ENCODE data around the gene LIPK.
"Not testable (repeated sequence)": the region's sequence is repeated elsewhere in the genome, so short reads cannot be mapped to it uniquely, and the experiment has no call there.

LIPK gene, protein sequence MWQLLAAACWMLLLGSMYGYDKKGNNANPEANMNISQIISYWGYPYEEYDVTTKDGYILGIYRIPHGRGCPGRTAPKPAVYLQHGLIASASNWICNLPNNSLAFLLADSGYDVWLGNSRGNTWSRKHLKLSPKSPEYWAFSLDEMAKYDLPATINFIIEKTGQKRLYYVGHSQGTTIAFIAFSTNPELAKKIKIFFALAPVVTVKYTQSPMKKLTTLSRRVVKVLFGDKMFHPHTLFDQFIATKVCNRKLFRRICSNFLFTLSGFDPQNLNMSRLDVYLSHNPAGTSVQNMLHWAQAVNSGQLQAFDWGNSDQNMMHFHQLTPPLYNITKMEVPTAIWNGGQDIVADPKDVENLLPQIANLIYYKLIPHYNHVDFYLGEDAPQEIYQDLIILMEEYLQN

DNA sequence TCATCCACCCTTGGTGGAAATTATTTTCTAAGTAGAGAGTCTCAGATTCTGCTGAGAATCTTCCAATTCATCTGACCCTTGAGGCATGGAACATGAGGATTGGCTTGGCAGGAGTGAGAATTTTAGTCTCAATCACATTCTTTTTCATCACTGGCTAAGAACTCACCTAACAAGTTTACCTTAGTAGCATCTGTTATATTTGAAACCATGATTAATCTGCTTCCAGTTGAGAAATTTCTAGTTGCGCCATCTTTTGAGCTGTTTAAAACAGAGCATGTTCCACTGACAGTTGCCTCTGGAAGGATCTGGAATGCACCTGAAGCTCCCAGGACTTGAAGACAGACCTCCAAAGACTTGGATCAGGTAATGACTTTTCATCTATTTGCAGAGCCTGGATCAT, at the start of gene LIPK:
TSS of gene LIPK (plus strand) at position 292 of the 400 bp plus-strand sequence. CDS start 18,295 bp downstream, outside the sequence.
- H3K9me3 ChIP-seq (ENCODE audit: control insufficient read depth in 1 of 2, low read length in 2 of 2): no peaks in the 10 kb centered on the region
- H3K27ac ChIP-seq (ENCODE audit: low read depth, low read length): no peak within 1 kb of the TSS

DNA sequence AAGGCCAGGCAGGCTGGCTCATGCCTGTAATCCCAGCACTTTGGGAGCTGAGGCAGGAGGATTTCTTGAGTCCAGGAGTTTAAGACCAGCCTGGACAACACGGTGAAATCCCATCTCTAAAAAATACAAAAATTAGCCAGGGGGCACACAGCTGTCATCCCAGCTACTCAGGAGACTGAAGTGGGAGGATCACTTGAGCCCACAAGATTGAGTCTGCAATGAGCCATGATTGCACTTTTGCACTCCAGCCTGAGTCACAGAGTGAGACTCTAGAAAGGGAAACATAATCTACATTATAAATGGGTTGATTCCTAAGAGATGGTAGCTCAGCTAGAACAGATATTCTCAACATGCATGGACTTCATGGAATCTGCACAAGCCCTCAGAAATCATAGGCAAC, 48.1 kb upstream of the LIPK start:
- H3K4me3 ChIP-seq (ENCODE audit: low read depth in 1 of 2, low read length in 2 of 2): no peak overlapping the region
- H3K27ac ChIP-seq (ENCODE audit: low read depth, low read length): no peak overlapping the region
- no peaks in the 10 kb centered on the region for H3K4me1 ChIP-seq (ENCODE audit: control insufficient read depth in 1 of 2, insufficient read depth in 2 of 2, low read length in 2 of 2)
- no peaks in the 10 kb centered on the region for H3K9me3 ChIP-seq (ENCODE audit: control insufficient read depth in 1 of 2, low read length in 2 of 2)
- no peak overlapping the region for H3K9ac ChIP-seq (ENCODE audit: low read depth in 1 of 2, low read length in 2 of 2)
- H3K36me3 ChIP-seq (ENCODE audit: control insufficient read depth in 1 of 2, insufficient read depth in 2 of 2, low read length in 2 of 2): no peaks in the 10 kb centered on the region
- H3K27me3 ChIP-seq (ENCODE audit: control insufficient read depth in 1 of 2, insufficient read depth in 2 of 2, low read length in 2 of 2): no peaks in the 10 kb centered on the region

More for the DNA sequence above, at the start of gene LIPK:
- H3K4me1 ChIP-seq (ENCODE audit: control insufficient read depth in 1 of 2, insufficient read depth in 2 of 2, low read length in 2 of 2): peaks cover 6 to 11% of the 10 kb centered on the region in 2 donors
- no peak within 1 kb of the TSS for H3K4me3 ChIP-seq (ENCODE audit: low read depth in 1 of 2, low read length in 2 of 2)
- H3K9ac ChIP-seq (ENCODE audit: low read depth in 1 of 2, low read length in 2 of 2): no peak within 1 kb of the TSS
- H3K36me3 ChIP-seq (ENCODE audit: control insufficient read depth in 1 of 2, insufficient read depth in 2 of 2, low read length in 2 of 2): no peaks in the 10 kb centered on the region
- no peaks in the 10 kb centered on the region for H3K27me3 ChIP-seq (ENCODE audit: control insufficient read depth in 1 of 2, insufficient read depth in 2 of 2, low read length in 2 of 2)

DNA sequence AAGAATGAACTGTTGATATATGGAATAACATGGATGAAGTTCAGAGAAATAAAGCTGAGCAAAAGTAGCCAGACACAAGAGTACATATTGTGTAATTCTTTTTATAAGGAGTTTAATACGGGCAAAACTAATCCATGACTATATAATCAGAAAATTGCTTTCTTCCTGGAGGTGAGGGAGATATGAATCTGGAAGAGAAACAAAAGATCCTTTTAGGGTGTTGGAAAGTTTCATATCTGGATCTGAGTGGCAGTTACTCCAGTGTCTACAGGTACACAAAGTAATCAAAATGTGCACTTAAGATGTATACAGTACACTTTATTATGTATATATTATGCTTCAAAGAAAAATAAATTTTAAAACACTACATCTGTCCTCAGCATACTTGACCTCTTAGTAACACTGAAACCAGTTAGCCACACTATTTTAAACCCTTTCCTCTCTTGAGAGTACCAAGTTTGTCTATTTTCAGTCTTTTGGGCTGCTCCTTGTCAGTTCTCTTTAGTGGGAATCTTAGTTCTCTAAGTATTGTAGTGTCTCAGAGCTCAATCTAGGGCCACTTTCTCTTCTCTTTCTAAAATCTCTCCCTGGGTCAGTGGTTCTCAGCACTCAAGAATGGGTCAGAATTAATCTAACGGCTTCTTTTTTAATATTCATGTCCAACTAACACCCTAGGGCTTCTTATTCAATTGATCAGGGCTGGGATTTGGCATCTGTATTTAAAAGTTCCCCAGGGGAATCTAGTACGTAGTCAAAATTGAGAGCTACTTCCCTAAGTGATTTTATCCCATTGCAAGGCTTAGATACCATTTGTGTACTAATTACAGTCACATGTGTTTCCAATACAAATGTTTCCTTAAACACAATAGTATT, 46.1 kb upstream of the LIPK start:
- no peaks in the 10 kb centered on the region for H3K36me3 ChIP-seq (ENCODE audit: control insufficient read depth in 1 of 2, insufficient read depth in 2 of 2, low read length in 2 of 2)
- H3K4me1 ChIP-seq (ENCODE audit: control insufficient read depth in 1 of 2, insufficient read depth in 2 of 2, low read length in 2 of 2): no peaks in the 10 kb centered on the region
- no peaks in the 10 kb centered on the region for H3K9me3 ChIP-seq (ENCODE audit: control insufficient read depth in 1 of 2, low read length in 2 of 2)
- no peak overlapping the region for H3K9ac ChIP-seq (ENCODE audit: low read depth in 1 of 2, low read length in 2 of 2)
- H3K4me3 ChIP-seq (ENCODE audit: low read depth in 1 of 2, low read length in 2 of 2): no peak overlapping the region
- H3K27ac ChIP-seq (ENCODE audit: low read depth, low read length): no peak overlapping the region
- no peaks in the 10 kb centered on the region for H3K27me3 ChIP-seq (ENCODE audit: control insufficient read depth in 1 of 2, insufficient read depth in 2 of 2, low read length in 2 of 2)

DNA sequence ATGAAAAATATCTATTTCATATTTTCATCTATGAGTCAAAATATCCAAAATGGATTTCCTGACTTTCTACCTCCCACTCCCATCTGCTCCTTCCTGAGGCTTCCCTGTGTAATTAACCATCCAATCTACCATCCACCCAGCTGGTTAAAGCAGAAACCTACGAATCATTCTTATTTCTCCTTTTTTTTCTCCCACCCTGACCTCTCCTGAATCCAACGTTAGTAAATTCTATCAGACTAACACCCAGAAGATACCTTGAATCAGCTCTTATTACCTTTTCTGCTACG, 45.5 kb upstream of the LIPK start:
- Histone ChIP-seq H3K27ac (ENCODE audit: low read depth, low read length) (no peak overlapping the region), H3K36me3 (ENCODE audit: control insufficient read depth in 1 of 2, insufficient read depth in 2 of 2, low read length in 2 of 2) (no peaks in the 10 kb centered on the region), H3K9me3 (ENCODE audit: control insufficient read depth in 1 of 2, low read length in 2 of 2) (no peaks in the 10 kb centered on the region), H3K27me3 (ENCODE audit: control insufficient read depth in 1 of 2, insufficient read depth in 2 of 2, low read length in 2 of 2) (no peaks in the 10 kb centered on the region), H3K9ac (ENCODE audit: low read depth in 1 of 2, low read length in 2 of 2) (no peak overlapping the region), H3K4me1 (ENCODE audit: control insufficient read depth in 1 of 2, insufficient read depth in 2 of 2, low read length in 2 of 2) (no peaks in the 10 kb centered on the region), H3K4me3 (ENCODE audit: low read depth in 1 of 2, low read length in 2 of 2) (no peak overlapping the region)

DNA sequence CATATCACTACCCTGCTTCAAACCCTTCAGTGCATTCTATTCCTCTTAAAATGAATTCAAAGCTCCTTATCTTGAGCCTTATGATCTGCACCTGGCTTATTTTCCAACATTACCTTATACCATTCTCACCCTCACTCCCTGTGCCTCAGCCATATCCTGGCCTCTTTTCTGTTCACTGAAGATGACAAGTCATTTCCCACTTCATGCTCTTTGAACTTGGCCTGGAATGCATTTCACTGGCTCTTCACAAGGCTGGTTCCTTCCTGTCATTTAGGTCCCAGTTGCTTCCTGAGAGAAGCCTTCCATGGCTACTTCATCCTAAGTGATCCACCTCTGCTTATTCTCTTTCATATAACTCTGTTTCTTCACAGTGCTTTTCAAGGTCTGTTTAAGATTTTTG, 45.0 kb upstream of the LIPK start:
- no peaks in the 10 kb centered on the region for H3K9me3 ChIP-seq (ENCODE audit: control insufficient read depth in 1 of 2, low read length in 2 of 2)
- no peak overlapping the region for H3K27ac ChIP-seq (ENCODE audit: low read depth, low read length)

DNA sequence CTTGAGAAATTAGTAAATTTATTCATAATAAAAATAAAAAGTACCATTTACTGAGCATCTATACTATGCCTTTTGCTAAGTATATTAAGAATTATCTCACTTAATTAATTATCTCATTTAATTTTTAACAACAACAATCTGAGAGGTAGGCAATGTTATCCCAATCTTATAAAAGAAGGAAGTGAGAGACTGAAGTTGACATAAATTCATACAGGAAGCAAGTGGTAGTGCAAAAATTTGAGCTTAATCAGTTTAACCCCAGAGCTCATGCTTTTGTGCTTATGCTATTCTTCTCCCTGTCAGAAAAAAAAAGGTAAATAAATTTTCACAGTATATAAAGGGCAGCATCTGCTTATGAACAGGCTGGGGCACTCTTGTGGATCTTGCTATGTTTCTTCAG, 44.5 kb upstream of the LIPK start:
- Histone ChIP-seq H3K36me3 (ENCODE audit: control insufficient read depth in 1 of 2, insufficient read depth in 2 of 2, low read length in 2 of 2) (no peaks in the 10 kb centered on the region), H3K4me3 (ENCODE audit: low read depth in 1 of 2, low read length in 2 of 2) (no peak overlapping the region), H3K27ac (ENCODE audit: low read depth, low read length) (no peak overlapping the region), H3K27me3 (ENCODE audit: control insufficient read depth in 1 of 2, insufficient read depth in 2 of 2, low read length in 2 of 2) (no peaks in the 10 kb centered on the region), H3K9ac (ENCODE audit: low read depth in 1 of 2, low read length in 2 of 2) (no peak overlapping the region), H3K9me3 (ENCODE audit: control insufficient read depth in 1 of 2, low read length in 2 of 2) (no peaks in the 10 kb centered on the region), H3K4me1 (ENCODE audit: control insufficient read depth in 1 of 2, insufficient read depth in 2 of 2, low read length in 2 of 2) (no peaks in the 10 kb centered on the region)

More for the DNA sequence above, 45.0 kb upstream of the LIPK start:
- H3K9ac ChIP-seq (ENCODE audit: low read depth in 1 of 2, low read length in 2 of 2): no peak overlapping the region
- H3K27me3 ChIP-seq (ENCODE audit: control insufficient read depth in 1 of 2, insufficient read depth in 2 of 2, low read length in 2 of 2): no peaks in the 10 kb centered on the region
- H3K4me3 ChIP-seq (ENCODE audit: low read depth in 1 of 2, low read length in 2 of 2): no peak overlapping the region
- H3K4me1 ChIP-seq (ENCODE audit: control insufficient read depth in 1 of 2, insufficient read depth in 2 of 2, low read length in 2 of 2): no peaks in the 10 kb centered on the region
- no peaks in the 10 kb centered on the region for H3K36me3 ChIP-seq (ENCODE audit: control insufficient read depth in 1 of 2, insufficient read depth in 2 of 2, low read length in 2 of 2)

DNA sequence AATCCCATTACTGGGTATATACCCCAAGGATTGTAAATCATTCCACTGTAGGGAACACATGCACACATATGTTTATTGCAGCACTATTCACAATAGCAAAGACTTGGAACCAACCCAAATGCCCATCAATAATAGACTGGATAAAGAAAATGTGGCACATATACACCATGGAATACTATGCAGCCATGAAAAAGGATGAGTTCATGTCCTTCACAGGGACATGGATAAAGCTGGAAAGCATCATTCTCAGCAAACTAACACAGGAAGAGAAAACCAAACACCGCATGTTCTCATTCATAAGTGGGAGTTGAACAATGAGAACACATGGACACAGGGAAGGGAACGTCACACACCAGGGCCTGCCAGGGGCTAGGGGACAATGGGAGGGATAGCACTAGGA, 42.9 kb upstream of the LIPK start:
- H3K4me1 ChIP-seq (ENCODE audit: control insufficient read depth in 1 of 2, insufficient read depth in 2 of 2, low read length in 2 of 2); H3K27ac ChIP-seq (ENCODE audit: low read depth, low read length); H3K4me3 ChIP-seq (ENCODE audit: low read depth in 1 of 2, low read length in 2 of 2); H3K9me3 ChIP-seq (ENCODE audit: control insufficient read depth in 1 of 2, low read length in 2 of 2); H3K27me3 ChIP-seq (ENCODE audit: control insufficient read depth in 1 of 2, insufficient read depth in 2 of 2, low read length in 2 of 2); H3K9ac ChIP-seq (ENCODE audit: low read depth in 1 of 2, low read length in 2 of 2); H3K36me3 ChIP-seq (ENCODE audit: control insufficient read depth in 1 of 2, insufficient read depth in 2 of 2, low read length in 2 of 2): not testable (repeated sequence)

DNA sequence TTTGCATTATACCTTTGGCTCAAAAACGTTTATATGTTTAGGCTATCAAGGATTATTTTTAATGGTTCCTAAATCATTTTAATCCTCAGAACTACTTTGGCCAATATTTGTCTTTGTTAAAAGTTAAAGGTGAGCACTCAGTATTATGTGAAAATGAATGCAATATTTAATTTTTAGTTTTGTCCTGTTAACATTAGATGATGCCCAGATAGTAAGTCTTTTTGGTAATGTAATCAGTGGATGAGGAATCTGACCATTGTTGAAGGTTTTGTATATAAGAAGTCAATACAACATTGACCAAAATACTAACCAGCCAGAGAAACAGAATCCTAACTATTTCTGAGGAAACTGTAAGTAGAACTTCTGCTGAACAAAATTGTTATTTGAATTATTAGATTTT, 41.9 kb upstream of the LIPK start, which contains the start of gene LIPF:
TSS of gene LIPF (plus strand) at position 301 of the 400 bp plus-strand sequence. CDS start 2,856 bp downstream, outside the sequence.
- Histone ChIP-seq H3K27ac (ENCODE audit: low read depth, low read length) (no peak within 1 kb of the TSS), H3K9me3 (ENCODE audit: control insufficient read depth in 1 of 2, low read length in 2 of 2) (no peaks in the 10 kb centered on the region), H3K9ac (ENCODE audit: low read depth in 1 of 2, low read length in 2 of 2) (no peak within 1 kb of the TSS), H3K4me1 (ENCODE audit: control insufficient read depth in 1 of 2, insufficient read depth in 2 of 2, low read length in 2 of 2) (no peaks in the 10 kb centered on the region), H3K4me3 (ENCODE audit: low read depth in 1 of 2, low read length in 2 of 2) (no peak within 1 kb of the TSS), H3K36me3 (ENCODE audit: control insufficient read depth in 1 of 2, insufficient read depth in 2 of 2, low read length in 2 of 2) (no peaks in the 10 kb centered on the region), H3K27me3 (ENCODE audit: control insufficient read depth in 1 of 2, insufficient read depth in 2 of 2, low read length in 2 of 2) (no peaks in the 10 kb centered on the region)

DNA sequence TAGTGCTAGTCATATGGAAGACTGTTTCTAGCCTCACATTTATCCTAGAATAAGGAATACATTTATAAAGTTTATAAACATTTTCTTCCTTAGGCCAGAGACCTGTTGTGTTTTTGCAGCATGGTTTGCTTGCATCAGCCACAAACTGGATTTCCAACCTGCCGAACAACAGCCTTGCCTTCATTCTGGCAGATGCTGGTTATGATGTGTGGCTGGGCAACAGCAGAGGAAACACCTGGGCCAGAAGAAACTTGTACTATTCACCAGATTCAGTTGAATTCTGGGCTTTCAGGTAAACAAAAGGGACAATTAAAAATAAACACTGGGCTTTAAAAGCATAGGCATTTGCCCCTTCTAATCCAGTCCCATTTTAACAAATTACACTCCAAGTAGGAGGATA, 37.6 kb upstream of the LIPK start:
- no peak overlapping the region for H3K9ac ChIP-seq (ENCODE audit: low read depth in 1 of 2, low read length in 2 of 2)
- no peak overlapping the region for H3K4me3 ChIP-seq (ENCODE audit: low read depth in 1 of 2, low read length in 2 of 2)
- H3K27ac ChIP-seq (ENCODE audit: low read depth, low read length): no peak overlapping the region
- H3K4me1 ChIP-seq (ENCODE audit: control insufficient read depth in 1 of 2, insufficient read depth in 2 of 2, low read length in 2 of 2): no peaks in the 10 kb centered on the region
- no peaks in the 10 kb centered on the region for H3K9me3 ChIP-seq (ENCODE audit: control insufficient read depth in 1 of 2, low read length in 2 of 2)
- no peaks in the 10 kb centered on the region for H3K27me3 ChIP-seq (ENCODE audit: control insufficient read depth in 1 of 2, insufficient read depth in 2 of 2, low read length in 2 of 2)
- H3K36me3 ChIP-seq (ENCODE audit: control insufficient read depth in 1 of 2, insufficient read depth in 2 of 2, low read length in 2 of 2): no peaks in the 10 kb centered on the region

DNA sequence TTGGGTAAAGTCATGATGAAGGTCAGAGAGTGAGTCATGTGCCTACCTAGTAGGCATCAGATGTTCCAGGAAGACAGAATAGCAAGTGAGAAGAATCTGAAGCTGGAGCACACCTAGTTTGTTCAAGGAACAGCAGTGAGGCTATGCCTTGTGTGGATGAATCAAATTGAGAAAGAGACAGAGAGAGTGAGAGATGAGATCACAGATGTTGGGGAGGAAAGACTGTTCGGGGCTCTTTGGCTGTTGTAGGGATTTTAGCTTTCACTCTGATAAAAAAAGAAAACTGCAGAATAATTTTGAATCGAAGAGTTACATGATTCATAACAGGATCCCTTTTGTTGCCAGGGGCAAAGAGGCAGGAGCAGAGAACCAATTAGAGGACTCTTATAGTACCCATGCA, 35.6 kb upstream of the LIPK start:
- Histone ChIP-seq H3K4me1 (ENCODE audit: control insufficient read depth in 1 of 2, insufficient read depth in 2 of 2, low read length in 2 of 2) (no peaks in the 10 kb centered on the region), H3K4me3 (ENCODE audit: low read depth in 1 of 2, low read length in 2 of 2) (no peak overlapping the region), H3K9me3 (ENCODE audit: control insufficient read depth in 1 of 2, low read length in 2 of 2) (no peaks in the 10 kb centered on the region), H3K9ac (ENCODE audit: low read depth in 1 of 2, low read length in 2 of 2) (no peak overlapping the region), H3K27me3 (ENCODE audit: control insufficient read depth in 1 of 2, insufficient read depth in 2 of 2, low read length in 2 of 2) (no peaks in the 10 kb centered on the region), H3K27ac (ENCODE audit: low read depth, low read length) (no peak overlapping the region), H3K36me3 (ENCODE audit: control insufficient read depth in 1 of 2, insufficient read depth in 2 of 2, low read length in 2 of 2) (no peaks in the 10 kb centered on the region)
